ENCODE measurements around the gene CHRNB1. TPM values are rescaled to one million over a fixed set of nuclear protein-coding genes. Genes with fewer than 3 reads are reported as not detected.
A peak's percentile ranks its signal among the peaks of the same experiment; 100 is the strongest.

The CHRNB1 gene
- total RNA-seq, 2 donors from 2014 or later, result 2.6 to 8.8 TPM

GRCh38 chr17:7437369-7437863, 7.4 kb upstream of the CHRNB1 start:
- intact Hi-C loops (cut with DNase I), result no loop called here
- ATAC-seq, result no peak

GRCh38 chr17:7437950-7438614, 6.8 kb upstream of the CHRNB1 start:
- DNase-seq (peak; percentile 25 to 48 (median 34)), ATAC-seq (no peak)
- Histone ChIP-seq H3K27ac (peak overlapping the region in 1 of 4 donors; percentile 94), H3K36me3 (replicated peaks in 1 of 2; ENCODE audit: insufficient read depth in 1 of 2, low read depth in 2 of 2) (no peaks in the 10 kb centered on the region), H3K9me3 (no peaks in the 10 kb centered on the region), H3K4me1 (peaks cover 49% of the 10 kb centered on the region), H3K27me3 (no peaks in the 10 kb centered on the region), H3K4me3 (no peak overlapping the region)
- intact Hi-C loops (cut with DNase I), result no loop called here
- 50 to 87% methylated on average over 48 of the region's 48 CpGs for WGBS, 2 donors
- no peak for TF ChIP-seq CTCF (IDR thresholded peaks at IDR 0.05)

More at GRCh38 chr17:7437369-7437863, 7.4 kb upstream of the CHRNB1 start:
- no peak for DNase-seq
- Histone ChIP-seq H3K27ac (peak overlapping the region; percentile 80 to 94 (median 90)), H3K27me3 (no peaks in the 10 kb centered on the region), H3K9me3 (no peaks in the 10 kb centered on the region), H3K4me1 (peaks cover 49% of the 10 kb centered on the region), H3K36me3 (replicated peaks in 1 of 2; ENCODE audit: insufficient read depth in 1 of 2, low read depth in 2 of 2) (no peaks in the 10 kb centered on the region), H3K4me3 (no peak overlapping the region)
- WGBS, 2 donors, result 25 to 72% methylated on average over 8 to 27 of the region's 31 CpGs
- TF ChIP-seq POLR2A (IDR thresholded peaks at IDR 0.05) (no peak), CTCF (IDR thresholded peaks at IDR 0.05) (no peak)

DNA sequence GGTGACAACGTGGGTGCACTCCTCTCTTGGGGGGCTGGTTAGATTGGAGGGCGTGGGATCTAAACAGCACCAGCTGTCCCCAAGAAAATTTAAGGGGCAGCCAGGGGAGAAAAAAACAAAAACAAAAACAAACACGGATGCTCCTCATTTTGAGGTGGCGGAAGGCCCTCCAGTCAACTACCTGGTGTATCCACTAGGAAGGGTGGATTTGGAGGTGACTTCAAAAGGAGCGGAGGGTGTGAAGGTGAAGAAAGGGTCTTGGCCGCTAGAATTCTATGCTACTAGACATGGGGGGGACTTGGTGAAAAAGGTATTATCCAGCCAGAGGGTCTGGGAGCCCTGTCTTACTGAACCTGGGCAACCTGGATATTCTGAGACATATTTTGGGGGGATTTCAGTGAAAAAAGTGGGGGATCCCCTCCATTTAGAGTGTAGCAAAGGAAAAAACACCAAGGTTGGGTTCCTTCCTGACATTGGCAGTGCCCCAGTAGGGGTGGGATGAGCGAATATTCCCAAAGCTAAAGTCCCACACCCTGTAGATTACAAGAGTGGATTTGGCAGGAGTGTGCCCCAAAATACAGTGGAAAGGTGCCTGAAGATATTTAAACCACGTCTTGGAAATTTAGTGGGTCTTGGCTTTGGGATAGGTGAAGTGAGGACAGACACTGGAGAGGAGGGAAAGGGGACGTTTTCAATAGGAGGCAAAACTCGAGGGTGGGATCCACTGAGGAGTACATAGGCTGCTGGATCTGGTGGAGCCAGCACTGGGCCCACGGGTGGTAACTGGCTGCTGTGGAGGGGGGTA, 6.0 kb upstream of the CHRNB1 start:
- Histone ChIP-seq H3K27me3 (no peaks in the 10 kb centered on the region), H3K4me3 (no peak overlapping the region), H3K9me3 (no peaks in the 10 kb centered on the region), H3K4me1 (peaks cover 49% of the 10 kb centered on the region), H3K36me3 (replicated peaks in 1 of 2; ENCODE audit: insufficient read depth in 1 of 2, low read depth in 2 of 2) (no peaks in the 10 kb centered on the region), H3K27ac (no peak overlapping the region)
- DNase-seq (no peak), ATAC-seq (no peak)
- intact Hi-C loops (cut with DNase I), result no loop called here
- TF ChIP-seq CTCF (IDR thresholded peaks at IDR 0.05) (no peak), POLR2A (IDR thresholded peaks at IDR 0.05) (no peak)
- 64 to 66% methylated on average over 11 of the region's 11 CpGs for WGBS, 2 donors

GRCh38 chr17:7439462-7440112, 5.3 kb upstream of the CHRNB1 start, which contains the start of gene FGF11:
Gene FGF11, plus strand, starts transcription at chr17:7439512. Its CDS starts 109 bp downstream, at chr17:7439621.
- peaks cover 49% of the 10 kb centered on the region for H3K4me1 ChIP-seq
- intact Hi-C loops (cut with DNase I), result loop anchor here (5.0 kb wide), 1 partner anchor 48 kb away; no protein-coding TSS in a partner anchor
- DNase-seq (no peak), ATAC-seq (no peak)
- H3K27me3 ChIP-seq, result no peaks in the 10 kb centered on the region
- peak in 1 of 3 donors; percentile 8 for TF ChIP-seq POLR2A (IDR thresholded peaks at IDR 0.05)
- no peak for TF ChIP-seq CTCF (IDR thresholded peaks at IDR 0.05)
- 4 to 5% methylated on average over 31 to 43 of the region's 50 CpGs for WGBS, 2 donors
- no peak within 1 kb of the TSS for H3K27ac ChIP-seq
- H3K36me3 ChIP-seq (replicated peaks in 1 of 2; ENCODE audit: insufficient read depth in 1 of 2, low read depth in 2 of 2), result no peaks in the 10 kb centered on the region
- H3K4me3 ChIP-seq, result no peak within 1 kb of the TSS
- no peaks in the 10 kb centered on the region for H3K9me3 ChIP-seq

Data from body of pancreas (tissue), 4 donors.